ENCODE measurements around the gene RHAG.

- TF ChIP-seq YY1 (IDR thresholded peaks at IDR 0.05; ENCODE audit: insufficient read depth, insufficient read length) (no peak), ZNF274 (IDR thresholded peaks at IDR 0.05; ENCODE audit: low read depth, low read length) (no peak), SUZ12 (IDR thresholded peaks at IDR 0.05; ENCODE audit: extremely low read depth, insufficient read depth, insufficient read length) (no peak)
Observed at GRCh38 chr6:49637350-49637731, 702 bp upstream of the RHAG start.
